GF-D8 (cell line): ENCODE data around the gene FAM174C.

ENCODE experiments used
- DNase-seq: peaks from one replicate; lab custom pipeline; 2025; lab: John Stamatoyannopoulos, UW

The FAM174C gene

DNA sequence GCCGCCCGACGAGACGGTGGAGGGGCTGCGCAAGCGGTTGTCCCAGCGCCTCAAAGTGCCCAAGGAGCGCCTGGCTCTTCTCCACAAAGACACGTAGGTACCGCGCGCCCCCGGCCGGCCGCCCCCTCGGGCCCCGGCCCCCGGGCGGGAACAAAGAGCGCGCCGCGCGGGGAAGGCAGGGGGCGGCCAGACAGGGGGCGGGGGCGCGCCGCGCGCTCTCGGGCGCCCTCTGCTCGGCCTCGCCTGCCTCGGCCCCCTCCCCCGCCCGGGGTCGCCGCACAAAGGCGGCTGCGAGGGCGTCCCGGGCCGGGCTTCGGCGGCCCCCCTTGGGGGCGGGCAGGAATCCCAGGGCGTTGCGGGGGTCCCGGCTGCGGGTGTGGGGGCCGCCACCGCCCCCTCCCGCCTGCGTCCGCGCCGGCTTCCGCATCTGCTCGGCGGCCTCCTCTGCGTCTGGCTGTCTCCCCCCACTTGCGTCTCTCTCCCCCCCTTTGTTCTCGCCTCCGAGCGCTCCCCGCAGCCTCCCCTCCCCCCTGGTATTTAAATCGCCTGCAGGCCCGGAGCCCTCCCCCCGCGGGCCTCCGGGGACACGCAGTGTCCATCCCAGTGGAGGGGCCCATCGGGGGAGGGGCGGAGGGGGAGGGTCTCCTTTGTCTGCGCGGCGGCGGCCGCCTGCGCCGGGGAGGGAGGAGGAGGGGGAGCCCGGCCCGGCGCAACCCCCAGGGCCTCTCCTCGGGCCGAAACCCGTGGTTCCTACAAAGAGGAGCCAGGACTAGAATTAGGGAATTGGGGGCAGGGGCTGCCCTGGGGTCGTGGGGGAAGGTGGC lies 24.7 kb upstream of the FAM174C start:
- no peak for DNase-seq

DNA sequence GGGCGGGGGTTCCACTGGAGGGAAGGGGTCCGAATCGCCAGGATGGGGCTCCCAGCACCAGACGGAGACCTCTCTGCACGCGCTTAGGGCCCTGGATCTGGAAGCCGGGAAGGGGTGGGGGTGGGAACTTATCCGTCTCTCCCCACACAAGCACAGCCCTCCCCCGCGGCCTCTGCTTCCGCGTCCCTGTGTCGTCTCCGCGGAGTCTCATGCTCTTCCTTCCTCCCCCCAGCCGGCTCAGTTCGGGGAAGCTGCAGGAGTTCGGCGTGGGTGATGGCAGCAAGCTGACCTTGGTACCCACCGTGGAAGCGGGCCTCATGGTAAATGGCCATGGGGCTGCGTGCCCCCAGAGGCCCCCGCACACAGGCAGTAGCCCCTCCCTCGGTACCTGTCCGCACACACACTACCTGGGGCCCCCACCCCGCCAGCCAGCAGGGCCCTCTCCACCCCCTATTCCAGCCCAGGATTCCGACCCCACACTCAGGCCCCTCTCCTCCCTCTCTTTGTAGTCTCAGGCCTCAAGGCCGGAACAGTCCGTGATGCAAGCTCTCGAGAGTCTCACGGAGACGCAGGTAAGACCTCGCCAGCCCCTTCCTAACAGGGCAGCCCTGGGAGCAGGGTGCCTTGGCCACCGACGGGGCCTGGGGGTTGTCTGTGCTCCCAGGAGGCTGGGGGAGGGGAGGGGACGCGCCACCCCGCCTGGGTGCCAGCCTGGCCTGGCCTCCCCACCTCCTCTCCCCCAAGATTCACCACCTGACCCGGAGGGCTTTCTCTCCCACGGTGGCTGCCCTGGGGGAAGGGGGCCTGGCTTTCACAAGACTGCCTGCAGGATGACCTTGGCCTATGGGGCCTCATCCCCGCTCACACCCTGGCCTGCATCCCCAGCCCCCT lies 23.8 kb upstream of the FAM174C start:
- DNase-seq, result peak; percentile 80

GRCh38 chr19:1252221-1252820 lies 23.0 kb upstream of the FAM174C start:
- peak; percentile 96 for DNase-seq

DNA sequence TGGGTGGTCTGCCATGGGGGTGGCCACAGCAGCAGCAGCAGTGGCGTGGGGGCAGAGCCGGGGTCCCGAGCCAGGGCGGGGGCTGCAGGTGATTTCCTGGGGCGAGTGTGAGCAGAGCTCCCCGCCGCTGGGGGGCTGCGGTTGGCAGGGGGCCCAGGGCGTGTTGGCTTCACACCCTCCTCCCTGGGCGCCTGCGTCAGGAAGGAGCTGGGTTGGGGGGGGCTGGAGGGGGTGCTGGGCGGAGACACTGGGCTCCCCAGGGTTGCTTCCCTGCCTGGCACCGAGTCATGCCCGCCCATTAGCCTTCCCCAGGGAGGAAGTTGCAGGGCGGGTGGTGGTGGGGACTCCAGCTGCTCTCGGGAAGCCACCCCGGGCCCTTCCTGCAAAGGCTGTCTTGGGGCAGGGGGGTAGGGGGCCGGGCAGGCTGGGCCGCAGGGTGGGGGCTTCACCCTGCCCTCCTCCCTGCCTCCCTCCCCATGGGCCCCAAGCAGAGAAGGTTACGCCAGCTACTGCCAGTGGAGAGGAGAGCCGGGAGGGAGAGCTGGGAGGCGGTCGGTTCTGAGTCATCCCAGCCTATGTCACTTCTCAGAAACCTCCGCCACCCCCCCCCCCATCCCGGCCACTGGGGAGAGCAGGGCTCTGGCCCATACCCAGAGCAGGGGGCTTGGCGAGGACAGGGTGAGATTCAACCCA lies 22.4 kb upstream of the FAM174C start:
- DNase-seq, result peak; percentile 95

DNA sequence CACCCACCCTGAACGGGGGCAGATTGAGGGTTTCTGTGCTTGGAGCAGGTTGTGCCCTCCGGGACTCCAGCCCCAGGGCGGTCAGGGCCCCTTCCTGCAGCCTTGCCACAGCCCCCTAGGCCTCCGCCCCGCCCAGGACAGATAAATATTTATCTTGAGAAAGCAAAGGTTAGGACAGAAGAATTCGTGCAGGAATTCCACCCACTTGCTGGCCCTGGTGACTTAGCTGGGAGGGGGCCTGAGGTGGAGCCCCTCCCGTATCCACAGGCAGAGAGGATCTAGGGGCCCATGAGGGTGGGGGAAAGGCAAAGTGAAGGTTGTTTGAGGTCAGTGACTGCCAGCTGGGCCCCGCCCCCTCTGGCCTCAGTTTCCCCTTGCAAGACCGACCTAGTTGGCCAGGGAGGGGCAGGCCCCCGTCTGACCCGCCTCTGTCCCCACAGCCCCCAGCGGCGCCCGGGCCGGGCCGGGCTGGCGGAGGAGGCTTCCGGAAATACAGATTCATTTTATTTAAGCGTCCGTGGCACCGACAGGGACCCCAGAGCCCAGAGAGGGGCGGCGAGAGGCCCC lies 21.7 kb upstream of the FAM174C start:
- DNase-seq, result no peak

- no peak for DNase-seq
Measured at GRCh38 chr19:1254081-1254527, 21.2 kb upstream of the FAM174C start.

- DNase-seq, result no peak
Measured at GRCh38 chr19:1254530-1255185, 20.7 kb upstream of the FAM174C start.

DNA sequence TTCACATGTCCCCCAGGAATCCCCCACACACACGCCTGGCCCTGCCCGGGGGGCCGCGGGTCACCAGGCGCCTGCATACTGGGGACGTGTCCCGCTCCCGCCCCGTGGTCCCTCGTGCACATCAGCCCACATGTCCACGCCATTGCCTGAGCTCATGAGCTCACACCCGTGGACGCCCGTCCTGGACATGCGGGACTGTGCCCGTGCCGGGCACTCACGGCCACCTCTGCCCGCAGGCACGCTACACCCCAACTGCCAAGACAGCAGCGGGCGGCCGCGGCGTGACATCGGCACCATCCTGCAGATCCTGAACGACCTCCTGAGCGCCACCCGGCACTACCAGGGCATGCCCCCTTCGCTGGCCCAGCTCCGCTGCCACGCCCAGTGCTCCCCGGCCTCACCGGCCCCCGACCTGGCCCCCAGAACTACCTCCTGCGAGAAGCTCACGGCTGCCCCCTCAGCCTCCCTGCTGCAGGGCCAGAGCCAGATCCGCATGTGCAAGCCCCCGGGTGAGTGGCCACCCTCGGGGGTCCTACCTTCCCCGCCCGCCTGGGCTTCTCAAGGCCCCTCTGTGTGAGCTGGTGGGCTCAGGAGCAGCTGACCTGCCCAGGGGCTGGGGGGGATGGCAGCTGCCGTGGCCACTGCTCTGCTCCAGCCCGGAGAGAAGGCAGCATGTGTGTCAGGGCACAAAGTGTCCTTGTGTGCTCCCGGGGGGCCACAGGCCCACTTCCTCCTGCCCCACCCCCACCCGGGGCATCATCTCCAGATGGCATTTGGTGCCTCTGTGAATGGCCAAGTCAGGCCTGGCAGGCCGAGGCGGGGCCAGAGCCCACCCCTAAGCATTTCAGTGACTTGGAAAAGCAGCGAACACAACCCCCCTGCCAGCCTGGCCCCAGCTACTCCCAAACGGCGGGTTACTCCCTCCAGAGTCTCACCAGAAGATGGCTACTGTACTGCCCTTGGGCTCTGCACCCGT lies 19.9 kb upstream of the FAM174C start:
- DNase-seq, result no peak

DNA sequence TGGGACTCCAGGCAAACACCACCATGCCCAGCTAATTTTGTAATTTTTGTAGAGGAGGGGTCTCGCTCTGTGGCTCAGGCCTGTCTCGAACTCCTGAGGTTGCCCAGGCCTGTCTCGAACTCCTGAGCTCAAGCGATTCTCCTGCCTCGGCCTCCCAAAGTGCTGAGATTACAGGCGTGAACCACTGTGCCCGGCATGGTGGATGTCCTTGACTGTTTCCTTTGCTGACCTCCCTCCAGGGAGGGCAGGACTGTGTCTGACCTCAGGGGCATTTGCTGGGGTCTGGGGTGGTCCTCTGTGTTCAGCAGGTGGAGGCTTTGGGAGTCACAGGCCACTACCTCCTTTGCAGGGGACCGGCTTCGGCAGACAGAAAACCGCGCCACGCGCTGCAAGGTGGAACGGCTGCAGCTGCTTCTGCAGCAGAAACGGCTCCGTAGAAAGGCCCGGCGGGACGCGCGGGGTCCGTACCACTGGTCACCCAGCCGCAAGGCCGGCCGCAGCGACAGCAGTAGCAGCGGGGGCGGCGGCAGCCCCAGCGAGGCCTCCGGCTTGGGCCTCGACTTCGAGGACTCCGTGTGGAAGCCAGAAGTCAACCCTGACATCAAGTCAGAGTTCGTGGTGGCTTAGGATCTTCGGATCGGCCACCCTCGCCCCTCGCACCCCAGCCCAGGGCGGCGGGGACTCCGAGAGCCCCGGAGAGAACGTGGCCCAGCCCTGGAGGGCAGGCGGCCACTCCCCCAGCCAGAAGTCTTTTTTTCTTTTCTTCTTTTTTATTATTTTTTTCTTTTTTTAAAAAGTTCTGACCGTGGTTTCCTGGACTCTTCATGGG lies 18.5 kb upstream of the FAM174C start:
- no peak for DNase-seq

- DNase-seq, result no peak
Measured at GRCh38 chr19:1257475-1258162, 17.7 kb upstream of the FAM174C start.

GRCh38 chr19:1258163-1258492 lies 17.2 kb upstream of the FAM174C start:
- no peak for DNase-seq

DNA sequence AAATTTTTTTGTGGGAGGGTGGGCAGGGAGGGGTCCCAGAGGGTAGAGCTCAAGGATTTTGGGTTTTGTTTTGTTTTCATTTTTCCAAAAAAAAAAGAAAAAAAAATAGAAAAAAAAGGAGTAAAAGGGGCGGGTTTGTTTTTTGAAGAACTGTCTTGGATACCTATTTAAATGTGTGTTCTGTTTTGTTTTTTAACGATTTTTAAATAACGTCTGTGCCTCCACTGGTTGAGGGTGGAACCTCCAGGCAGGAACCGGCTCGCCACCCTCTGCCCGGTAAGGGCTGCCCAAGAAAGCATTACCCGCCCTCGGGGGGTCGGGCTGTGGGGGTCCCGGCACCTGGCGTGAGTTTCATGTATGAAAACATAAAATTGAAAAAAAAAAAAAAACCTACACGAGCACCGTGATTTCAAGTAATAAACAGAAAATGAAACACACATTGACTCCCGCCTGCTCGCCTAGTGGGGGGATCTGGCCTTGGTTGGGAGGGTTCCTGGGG lies 16.6 kb upstream of the FAM174C start:
- no peak for DNase-seq

DNA sequence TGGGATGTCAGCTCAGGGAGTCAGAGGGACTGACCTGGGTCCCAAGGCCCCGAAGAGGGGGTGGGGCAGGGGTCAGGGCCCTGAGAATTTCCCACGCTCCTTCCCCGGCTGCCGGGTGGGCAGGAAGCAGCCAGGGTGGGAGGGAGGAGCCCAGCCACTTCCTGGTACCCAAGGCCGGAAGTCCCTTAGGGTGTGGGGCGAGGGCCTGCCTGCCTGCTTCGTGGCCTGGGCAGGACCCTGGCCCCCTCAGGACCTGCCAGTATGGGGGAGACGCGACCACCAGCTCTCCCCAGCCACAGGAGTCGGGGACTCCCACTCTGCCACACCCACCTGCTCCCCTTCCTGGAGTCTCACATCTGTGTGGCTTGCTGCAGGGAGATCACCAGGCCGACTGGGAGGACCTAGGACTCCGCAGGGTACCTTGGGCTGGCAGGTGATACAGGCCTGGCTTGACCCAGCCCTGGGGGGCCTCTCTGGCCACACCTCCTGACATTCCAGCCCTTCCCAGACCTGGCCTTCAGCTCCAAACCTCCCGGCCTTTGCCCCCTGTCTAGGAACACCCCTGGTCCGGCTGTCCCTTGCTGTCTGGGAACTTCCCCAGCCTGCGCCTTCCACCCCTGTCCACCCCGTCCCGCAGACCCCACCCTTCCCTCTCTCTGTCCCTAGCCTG lies 16.0 kb upstream of the FAM174C start:
- peak; percentile 43 for DNase-seq

DNA sequence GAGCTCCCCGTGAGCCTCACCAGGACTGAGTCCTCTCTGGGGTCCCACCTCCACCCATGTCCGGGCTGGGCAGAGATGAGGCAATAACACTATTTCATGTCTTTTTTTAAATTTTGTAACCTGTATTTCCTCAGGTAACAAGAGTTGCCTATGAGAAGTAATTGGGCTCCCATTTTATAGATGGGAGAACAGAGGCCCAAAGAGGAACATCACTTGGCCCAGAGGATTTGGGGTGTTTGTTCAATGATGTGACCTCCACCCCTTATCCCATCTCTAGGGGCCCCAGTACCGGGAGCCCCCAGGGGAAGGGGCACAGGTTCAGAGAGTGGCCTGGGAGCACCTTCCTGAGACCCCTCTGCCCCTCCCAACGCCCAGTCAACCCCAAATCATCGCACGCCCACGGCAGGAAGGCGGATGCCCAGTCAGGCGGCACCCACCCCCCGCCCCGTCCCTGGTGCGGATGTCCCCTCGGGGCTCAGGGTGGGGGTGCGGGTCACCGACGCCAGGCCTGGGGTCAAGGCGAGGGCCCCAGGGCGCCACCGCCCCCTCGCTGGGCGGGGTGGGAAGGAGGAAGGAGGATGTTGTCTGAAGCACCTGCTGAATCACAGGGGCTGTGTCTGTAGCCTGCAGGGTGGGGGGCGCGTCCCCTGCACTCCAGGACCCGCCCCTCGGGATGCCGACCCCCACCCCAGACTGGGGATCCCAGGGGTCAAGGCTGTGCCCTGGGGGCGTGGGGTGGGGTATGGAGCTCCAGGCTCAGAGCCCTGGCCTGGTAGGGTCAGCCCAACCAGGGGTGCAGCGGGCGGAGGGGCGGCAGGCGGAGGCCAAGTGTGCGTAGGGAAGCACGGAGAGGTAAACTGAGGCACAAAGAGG lies 15.2 kb upstream of the FAM174C start:
- no peak for DNase-seq

DNA sequence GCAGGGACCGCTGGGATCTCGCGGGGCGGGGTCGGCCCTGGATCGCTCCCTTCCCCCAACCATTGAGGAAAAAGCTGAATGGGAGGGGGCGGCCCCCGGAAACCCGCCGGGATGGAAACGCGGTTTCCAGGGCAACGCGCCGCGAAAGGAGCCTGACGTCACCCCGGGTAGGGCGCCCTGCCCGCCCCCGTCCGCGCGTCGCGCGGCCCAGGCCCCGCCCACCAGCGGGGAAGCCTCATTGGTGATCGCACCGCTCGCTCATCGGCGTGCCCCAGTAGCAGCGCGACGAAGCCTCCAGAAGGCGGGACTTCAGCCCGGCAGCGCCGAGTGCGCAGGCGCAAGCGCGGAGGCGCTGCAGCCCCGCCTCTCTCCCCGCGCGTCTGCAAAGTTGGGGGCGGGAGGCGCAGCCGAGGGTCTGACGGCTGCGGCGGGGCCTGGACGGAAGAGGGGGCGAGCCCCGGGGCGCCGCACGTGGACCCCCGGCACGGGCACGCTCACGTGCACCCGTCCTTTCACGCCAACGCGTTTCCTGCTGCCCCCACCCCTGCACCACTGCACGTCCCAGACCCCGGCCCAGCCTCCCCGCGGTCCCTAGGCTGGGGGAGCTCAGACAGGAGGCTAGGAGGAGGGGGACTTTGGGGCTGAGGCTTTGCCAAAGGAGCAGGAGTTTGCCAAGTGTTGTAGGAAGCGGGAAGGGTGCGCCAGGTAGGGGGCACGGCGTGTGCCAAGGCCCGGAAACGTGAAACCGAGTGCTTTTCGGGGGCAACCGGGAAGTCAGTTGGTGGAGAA lies 14.4 kb upstream of the FAM174C start:
- peak; percentile 82 for DNase-seq

- no peak for DNase-seq
Measured at GRCh38 chr19:1261538-1261797, 13.9 kb upstream of the FAM174C start.
